GM03348 (cell line): ENCODE data around the gene HSPA8.
"Not testable (repeated sequence)": the region's sequence is repeated elsewhere in the genome, so short reads cannot be mapped to it uniquely, and the experiment has no call there.

ENCODE experiments used
- DNase-seq: peaks from one replicate; pipeline ENCODE4 v3.0.0; 2012; ENCODE audit warnings: low spot score

The HSPA8 gene

GRCh38 chr11:123061403-123062157, at the start of gene HSPA8:
TSS of gene HSPA8 (minus strand) at chr11:123062136. CDS start at chr11:123061324, 812 bp downstream.
- DNase-seq, result peak; percentile 63

- DNase-seq, result peak; percentile 51
These were observed 49.5 kb upstream of the HSPA8 start for GRCh38 chr11:123111465-123111864.

DNA sequence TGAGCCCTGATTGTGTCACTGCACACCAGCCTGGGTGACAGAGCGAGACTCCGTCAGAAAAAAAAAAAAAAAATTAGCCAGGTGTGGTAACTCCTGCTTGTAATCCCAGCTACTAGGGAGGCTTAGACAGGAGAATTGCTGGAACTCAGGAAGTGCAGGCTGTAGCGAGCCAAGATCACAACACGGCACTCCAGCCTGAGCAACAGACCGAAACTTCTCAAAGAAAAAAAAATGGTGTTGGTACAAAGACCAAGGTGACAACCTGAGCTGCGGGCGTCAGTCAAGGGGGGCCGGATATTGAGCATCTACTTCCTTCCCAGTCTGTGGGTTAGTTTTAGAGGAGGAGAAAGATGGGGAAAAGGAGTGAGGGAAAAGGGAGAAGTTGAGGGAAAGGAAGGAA, 48.5 kb upstream of the HSPA8 start:
- no peak for DNase-seq

GRCh38 chr11:123107945-123108495, 46.1 kb upstream of the HSPA8 start:
- DNase-seq, result no peak

DNA sequence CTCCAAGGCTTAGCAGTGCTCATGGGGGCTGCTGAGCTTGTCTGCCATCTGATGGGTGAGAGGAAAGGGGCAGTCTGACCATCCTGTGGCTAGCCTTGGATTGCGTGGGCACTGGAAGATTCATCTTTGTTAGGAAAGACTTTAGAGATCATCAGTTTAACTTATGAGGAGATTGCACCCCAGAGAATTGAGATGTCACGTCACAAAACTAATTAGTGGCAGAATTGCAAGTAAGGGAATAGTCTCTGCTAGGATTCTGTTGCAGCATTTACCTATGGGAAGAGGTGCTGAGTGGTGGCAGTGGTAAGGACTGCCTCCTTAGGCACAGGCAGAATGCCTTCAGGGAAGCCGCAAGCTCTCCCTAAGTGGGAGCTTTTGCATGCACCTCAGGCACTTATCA, 42.8 kb upstream of the HSPA8 start:
- no peak for DNase-seq

DNA sequence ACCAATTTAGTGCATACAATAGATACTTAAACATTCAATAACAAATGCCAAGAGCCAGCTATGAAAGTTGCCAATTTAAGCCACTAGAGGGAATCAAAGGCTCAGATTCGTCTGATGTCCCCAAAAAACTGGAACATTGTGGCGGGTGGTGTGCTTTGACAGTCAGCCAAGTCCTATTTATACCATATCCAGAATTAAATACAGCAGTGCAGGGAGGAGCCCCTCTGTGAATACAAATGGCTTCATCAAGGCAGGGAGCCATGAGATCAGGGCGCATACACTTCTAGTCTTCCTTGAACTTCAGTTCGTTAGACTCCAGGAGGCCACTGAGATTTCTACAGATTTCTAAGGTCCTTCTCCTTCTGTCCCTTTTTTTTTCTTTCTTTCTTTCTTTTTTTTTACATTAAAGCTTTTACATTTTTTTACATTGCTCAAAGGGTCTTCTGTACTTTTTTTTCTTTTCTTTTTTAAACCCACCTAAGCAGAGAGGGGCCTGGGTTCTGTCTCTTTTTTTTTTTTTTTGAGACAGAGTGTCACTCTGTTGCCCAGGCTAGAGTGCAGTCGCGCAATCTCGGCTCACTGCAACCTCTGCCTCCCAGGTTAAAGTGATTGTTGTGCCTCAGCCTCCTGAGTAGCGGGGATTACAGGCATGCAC, 41.5 kb upstream of the HSPA8 start:
- DNase-seq, result peak; percentile 67

GRCh38 chr11:123100379-123101085, 38.6 kb upstream of the HSPA8 start:
- DNase-seq, result peak; percentile 40

DNA sequence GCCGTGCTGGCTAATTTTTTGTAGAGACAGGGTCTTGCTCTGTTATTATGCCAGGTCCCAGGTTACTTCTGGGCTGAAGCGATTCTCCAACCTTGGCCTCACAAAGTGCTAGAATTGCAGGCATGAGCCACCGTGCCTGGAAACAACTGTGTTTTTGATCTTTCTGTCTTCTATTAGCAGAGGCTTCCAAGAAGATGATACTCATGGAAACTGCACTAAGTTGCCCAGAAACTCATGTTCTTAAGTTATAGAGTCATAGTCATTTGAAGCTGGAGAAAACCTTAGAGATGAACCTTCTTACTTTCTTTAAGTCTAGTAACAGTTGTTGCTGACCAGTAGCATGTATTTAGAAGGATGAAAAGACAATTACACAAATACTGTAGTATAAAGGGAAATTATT, 37.1 kb upstream of the HSPA8 start:
- no peak for DNase-seq

- no peak for DNase-seq
These were observed 31.8 kb upstream of the HSPA8 start for GRCh38 chr11:123093739-123094138.

DNA sequence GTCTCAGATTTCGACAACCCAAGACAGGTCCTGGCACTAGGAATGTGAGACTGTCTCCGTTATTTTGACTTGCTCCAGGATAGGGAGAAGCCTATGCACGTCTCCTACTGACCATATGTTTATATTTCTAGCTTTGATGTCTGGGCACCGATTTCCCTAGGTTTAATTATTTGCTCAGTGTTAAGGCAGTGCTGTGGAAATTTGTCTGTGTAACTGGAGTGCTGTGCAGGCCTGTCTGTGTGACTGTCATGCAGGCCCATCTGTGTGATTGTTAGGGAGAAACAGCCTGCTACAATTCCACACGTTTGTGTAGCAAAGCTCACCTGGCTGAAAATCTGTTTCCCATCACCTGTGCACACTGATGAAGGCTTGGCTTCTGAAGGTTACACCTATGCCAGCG, 29.6 kb upstream of the HSPA8 start:
- DNase-seq, result no peak

GRCh38 chr11:123090168-123090567, 28.2 kb upstream of the HSPA8 start:
- DNase-seq, result not testable (repeated sequence)

- not testable (repeated sequence) for DNase-seq
These were observed 27.0 kb upstream of the HSPA8 start for GRCh38 chr11:123088896-123089295.

DNA sequence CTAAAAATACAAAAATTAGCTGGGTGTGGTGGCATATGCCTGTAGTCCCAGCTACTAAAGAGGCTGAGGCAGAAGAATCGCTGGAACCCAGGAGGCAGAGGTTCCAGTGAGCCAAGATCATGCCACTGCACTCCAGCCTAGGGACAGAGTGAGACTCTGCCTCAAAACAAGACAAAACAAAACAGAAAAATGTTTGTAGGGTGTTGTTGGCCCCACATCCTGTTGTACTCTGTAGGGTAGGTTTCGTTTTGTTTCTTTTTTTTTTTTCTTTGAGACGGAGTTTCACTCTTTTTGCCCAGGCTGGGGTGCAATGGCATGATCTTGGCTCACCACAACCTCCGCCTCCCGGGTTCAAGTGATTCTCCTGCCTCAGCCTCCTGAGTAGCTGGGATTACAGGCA, 25.7 kb upstream of the HSPA8 start:
- not testable (repeated sequence) for DNase-seq

- no peak for DNase-seq
These were observed 24.4 kb upstream of the HSPA8 start for GRCh38 chr11:123086305-123086704.

DNA sequence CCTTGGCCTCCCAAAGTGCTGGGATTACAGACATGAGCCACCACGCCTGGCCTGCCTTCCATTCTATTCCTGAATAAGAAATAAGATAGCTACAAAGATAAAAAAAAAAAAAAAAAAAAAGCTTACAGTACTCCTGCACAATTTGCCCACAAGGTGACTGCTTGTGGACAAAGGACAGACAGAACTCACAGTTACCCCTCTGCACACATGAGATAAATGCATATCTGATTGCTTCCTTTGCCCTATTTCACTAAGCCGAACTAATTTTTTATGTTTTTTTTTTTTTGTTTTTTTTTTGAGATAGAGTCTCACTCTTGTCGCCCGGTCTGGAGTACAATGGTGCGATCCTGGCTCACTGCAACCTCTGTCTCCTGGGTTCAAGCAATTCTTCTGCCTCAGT, 23.6 kb upstream of the HSPA8 start:
- no peak for DNase-seq

GRCh38 chr11:123084454-123084853, 22.5 kb upstream of the HSPA8 start:
- DNase-seq, result no peak

- peak; percentile 79 for DNase-seq
These were observed 21.7 kb upstream of the HSPA8 start for GRCh38 chr11:123083623-123084029.

GRCh38 chr11:123082977-123083376, 21.0 kb upstream of the HSPA8 start:
- DNase-seq, result no peak

DNA sequence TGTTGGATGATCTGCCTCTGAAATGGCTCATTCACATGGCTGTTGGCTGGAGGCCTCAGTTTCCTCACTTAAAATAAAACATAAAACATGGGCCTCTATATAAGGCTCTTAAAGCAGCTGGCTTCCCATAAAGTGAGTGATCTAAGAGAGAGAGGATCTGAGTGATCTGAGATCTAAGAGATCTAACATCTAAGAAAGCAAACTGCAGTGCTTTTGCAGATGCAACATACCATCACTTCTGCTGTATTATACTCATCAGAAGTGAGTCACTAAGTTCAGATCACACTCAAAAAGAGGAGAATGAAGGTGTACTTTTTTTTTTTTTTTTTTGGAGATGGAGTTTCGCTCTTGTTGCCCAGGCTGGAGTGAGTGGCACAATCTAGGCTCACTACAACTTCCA, 18.1 kb upstream of the HSPA8 start:
- no peak for DNase-seq

DNA sequence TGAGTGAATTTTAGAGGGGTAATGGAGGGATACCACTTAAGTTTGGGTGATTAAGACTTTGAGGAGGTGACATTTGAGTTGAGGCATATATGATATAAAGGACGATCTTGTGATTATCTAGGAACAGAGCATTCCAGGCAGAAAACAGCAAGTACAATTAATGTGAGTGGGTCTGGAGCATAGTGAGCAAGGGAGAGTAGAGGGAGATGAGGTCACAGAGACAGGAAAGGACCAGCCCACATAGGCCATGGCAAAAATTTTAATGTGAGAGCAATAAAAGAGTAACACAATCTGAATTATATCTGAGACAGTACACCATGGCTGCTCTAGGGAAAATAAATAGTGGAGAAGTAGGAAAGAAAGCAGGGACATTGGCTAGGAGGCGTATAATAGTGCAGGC, 14.5 kb upstream of the HSPA8 start:
- DNase-seq, result no peak

DNA sequence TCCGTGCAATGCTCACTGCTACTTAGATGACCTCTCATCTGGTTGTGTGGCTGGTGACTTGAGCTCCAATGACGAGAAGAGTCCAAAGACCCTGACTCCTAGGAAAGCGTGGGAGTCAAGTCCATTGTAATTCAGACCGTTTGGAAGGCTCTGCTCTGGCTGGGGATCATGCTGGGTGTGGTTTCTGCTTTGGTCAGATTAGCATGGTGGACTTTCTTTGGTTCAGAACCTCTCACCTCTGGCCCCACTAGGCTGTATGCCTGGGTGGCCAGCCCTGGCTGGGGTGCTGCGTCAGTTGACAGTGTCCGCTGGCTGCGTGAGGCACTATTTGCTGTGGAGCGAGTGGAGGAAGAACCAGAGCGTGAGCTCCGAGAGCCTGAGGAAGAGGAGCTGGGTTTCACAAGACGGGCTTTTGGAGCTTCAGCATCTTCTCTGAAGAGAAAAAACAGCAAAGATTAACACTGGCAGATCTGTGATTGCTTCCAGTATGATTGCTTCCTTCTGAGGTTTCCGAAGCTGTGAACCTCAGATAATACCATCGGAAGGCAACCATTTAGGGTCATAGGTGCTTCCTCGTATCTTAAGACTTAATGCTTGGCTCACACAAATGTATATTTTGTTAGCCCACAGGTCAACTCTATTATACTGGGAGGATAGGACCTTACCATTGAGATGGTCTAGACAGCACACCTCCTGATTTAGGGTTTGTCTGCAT, 11.6 kb upstream of the HSPA8 start:
- no peak for DNase-seq

DNA sequence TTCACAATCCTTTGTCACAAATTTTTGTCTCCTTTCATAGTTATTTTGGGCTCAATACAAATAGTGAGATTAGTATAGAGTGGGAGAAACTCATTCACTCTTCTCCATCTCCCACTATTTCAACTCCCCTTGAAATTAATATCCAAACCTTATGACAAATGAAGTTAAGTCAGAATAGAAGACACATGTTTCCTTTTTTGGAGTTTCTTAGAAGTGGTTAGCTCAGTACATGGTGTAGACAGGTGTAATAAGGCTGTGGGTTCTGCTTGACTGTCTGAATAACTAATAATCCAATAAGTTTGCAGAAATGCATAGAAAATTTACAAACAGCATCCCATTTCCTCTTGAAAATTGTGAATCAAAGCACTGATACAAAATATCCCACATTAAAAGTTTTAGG, 10.8 kb upstream of the HSPA8 start:
- no peak for DNase-seq
